OCI-LY1 (cell line): Measurements from ENCODE around the gene SHISA4.

Source experiments
- H2AFZ ChIP-seq: fragments of 200-600 bp; sonication (generic), shearing (Covaris generic); 2 replicates; pipeline ENCODE4 v1.6.0; 2014; ENCODE audit warnings: antibody characterized with exemption, mild to moderate bottlenecking, low read length
- H3F3A ChIP-seq: fragments of 200-600 bp; sonication (generic), shearing (Covaris generic); 2 replicates; pipeline ENCODE4 v1.6.0; 2014; ENCODE audit warnings: mild to moderate bottlenecking, antibody characterized with exemption, low read length, moderate library complexity; ENCODE audit not compliant: insufficient read depth
- H3K27ac ChIP-seq: fragments of 200-600 bp; sonication (generic); 2 replicates; pipeline ENCODE4 v1.5.1; 2014; ENCODE audit warnings: low read length, mixed run types, mild to moderate bottlenecking, low read depth; ENCODE audit not compliant: poor library complexity, severe bottlenecking
- H3K27me3 ChIP-seq: fragments of 200-600 bp; sonication (generic); 2 replicates; pipeline ENCODE4 v1.6.0; 2014; ENCODE audit warnings: antibody characterized with exemption, mild to moderate bottlenecking, low read length, moderate library complexity; ENCODE audit not compliant: insufficient read depth
- H3K36me3 ChIP-seq: fragments of 200-600 bp; sonication (generic); 2 replicates; pipeline ENCODE4 v1.6.1; 2014; ENCODE audit warnings: mild to moderate bottlenecking, antibody characterized with exemption, low read length, moderate library complexity, mixed read lengths; ENCODE audit not compliant: insufficient read depth
- H3K4me1 ChIP-seq: fragments of 200-600 bp; sonication (generic); 2 replicates; pipeline ENCODE4 v1.5.1; 2014; ENCODE audit warnings: mild to moderate bottlenecking, low read length, moderate library complexity; ENCODE audit not compliant: insufficient read depth, severe bottlenecking
- H3K4me2 ChIP-seq: fragments of 200-600 bp; sonication (generic), shearing (Covaris generic); 2 replicates; pipeline ENCODE4 v1.6.1; 2014; ENCODE audit warnings: low read length
- H3K4me3 ChIP-seq: fragments of 200-600 bp; sonication (generic); 2 replicates; pipeline ENCODE4 v1.5.1; 2014; ENCODE audit warnings: low read length, low read depth, mild to moderate bottlenecking, mixed read lengths; ENCODE audit not compliant: poor library complexity, severe bottlenecking
- H3K79me2 ChIP-seq: fragments of 200-600 bp; shearing (Covaris generic); 2 replicates; pipeline ENCODE4 v1.6.1; 2016; ENCODE audit warnings: mixed run types, low read length, mixed read lengths; ENCODE audit not compliant: insufficient read depth
- H3K9ac ChIP-seq: fragments of 200-600 bp; sonication (generic), shearing (Covaris generic); 2 replicates; pipeline ENCODE4 v1.6.1; 2014; ENCODE audit warnings: mild to moderate bottlenecking, low read length, mixed read lengths
- H3K9me2 ChIP-seq: fragments of 200-600 bp; sonication (generic), shearing (Covaris generic); 2 replicates; pipeline ENCODE4 v1.6.1; 2014; ENCODE audit warnings: low read depth, mild to moderate bottlenecking, low read length, mixed read lengths
- H3K9me3 ChIP-seq: fragments of 200-600 bp; shearing (Covaris generic); 2 replicates; pipeline ENCODE4 v1.6.1; 2014; ENCODE audit warnings: low read length, mixed read lengths
- H4K20me1 ChIP-seq: fragments of 200-600 bp; sonication (generic), shearing (Covaris generic); 2 replicates; pipeline ENCODE4 v1.6.0; 2016; ENCODE audit warnings: mild to moderate bottlenecking, low read length; ENCODE audit not compliant: insufficient read depth
- EZH2 ChIP-seq: fragments of 200-600 bp; sonication (generic), shearing (Covaris generic); IDR thresholded peaks from 2 replicates; pipeline ENCODE4 v1.8.0; 2017; ENCODE audit warnings: borderline replicate concordance, mixed run types, mild to moderate bottlenecking, antibody characterized with exemption, low read length, moderate library complexity, mixed read lengths
- TF ChIP-seq, protein P1 (sequence below): fragments of 200-600 bp; sonication (generic), shearing (Covaris generic); IDR thresholded peaks from 2 replicates; pipeline ENCODE4 v1.5.1; 2017; ENCODE audit warnings: mild to moderate bottlenecking, antibody characterized with exemption, low read length, moderate library complexity, mixed read lengths

The SHISA4 gene

GRCh38 chr1:201861448-201861847 is 27.2 kb upstream of the SHISA4 start:
- Histone ChIP-seq H3K9ac (no peak overlapping the region), H3K79me2 (no peaks in the 10 kb centered on the region)

DNA sequence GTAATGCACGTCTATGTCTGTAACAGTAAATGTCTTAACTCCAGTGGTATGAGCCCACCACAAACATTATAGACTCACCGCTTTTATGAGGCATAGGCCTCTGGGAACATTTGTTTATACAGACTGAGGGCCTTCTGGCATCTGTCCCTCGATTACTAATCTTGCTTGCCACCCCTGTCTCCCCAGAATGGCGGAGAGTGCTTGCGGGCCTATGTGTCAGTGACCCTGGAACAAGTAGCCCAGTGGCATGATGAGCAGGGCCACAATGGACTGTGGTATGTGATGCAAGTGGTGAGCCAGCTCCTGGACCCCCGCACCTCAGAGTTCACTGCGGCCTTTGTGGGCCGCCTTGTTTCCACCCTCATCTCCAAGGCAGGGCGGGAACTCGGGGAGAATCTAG is 18.3 kb upstream of the SHISA4 start:
- H3K4me2 ChIP-seq: no peak overlapping the region
- H3K79me2 ChIP-seq: no peaks in the 10 kb centered on the region
- peaks cover 94% of the 10 kb centered on the region for H3K36me3 ChIP-seq
- no peaks in the 10 kb centered on the region for H3K9me2 ChIP-seq
- no peaks in the 10 kb centered on the region for H4K20me1 ChIP-seq
- no peak overlapping the region for H3K9ac ChIP-seq
- no peak overlapping the region for H3K27ac ChIP-seq
- no peaks in the 10 kb centered on the region for H3K9me3 ChIP-seq
- no peak overlapping the region for H3K4me3 ChIP-seq
- TF ChIP-seq EZH2: no peak
- TF ChIP-seq, protein P1, sequence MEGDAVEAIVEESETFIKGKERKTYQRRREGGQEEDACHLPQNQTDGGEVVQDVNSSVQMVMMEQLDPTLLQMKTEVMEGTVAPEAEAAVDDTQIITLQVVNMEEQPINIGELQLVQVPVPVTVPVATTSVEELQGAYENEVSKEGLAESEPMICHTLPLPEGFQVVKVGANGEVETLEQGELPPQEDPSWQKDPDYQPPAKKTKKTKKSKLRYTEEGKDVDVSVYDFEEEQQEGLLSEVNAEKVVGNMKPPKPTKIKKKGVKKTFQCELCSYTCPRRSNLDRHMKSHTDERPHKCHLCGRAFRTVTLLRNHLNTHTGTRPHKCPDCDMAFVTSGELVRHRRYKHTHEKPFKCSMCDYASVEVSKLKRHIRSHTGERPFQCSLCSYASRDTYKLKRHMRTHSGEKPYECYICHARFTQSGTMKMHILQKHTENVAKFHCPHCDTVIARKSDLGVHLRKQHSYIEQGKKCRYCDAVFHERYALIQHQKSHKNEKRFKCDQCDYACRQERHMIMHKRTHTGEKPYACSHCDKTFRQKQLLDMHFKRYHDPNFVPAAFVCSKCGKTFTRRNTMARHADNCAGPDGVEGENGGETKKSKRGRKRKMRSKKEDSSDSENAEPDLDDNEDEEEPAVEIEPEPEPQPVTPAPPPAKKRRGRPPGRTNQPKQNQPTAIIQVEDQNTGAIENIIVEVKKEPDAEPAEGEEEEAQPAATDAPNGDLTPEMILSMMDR: no peak
- no peaks in the 10 kb centered on the region for H3F3A ChIP-seq
- no peaks in the 10 kb centered on the region for H3K27me3 ChIP-seq
- no peak overlapping the region for H2AFZ ChIP-seq
- no peaks in the 10 kb centered on the region for H3K4me1 ChIP-seq

More at GRCh38 chr1:201861448-201861847, 27.2 kb upstream of the SHISA4 start:
- H3K4me1 ChIP-seq: no peaks in the 10 kb centered on the region
- H3K27ac ChIP-seq: no peak overlapping the region
- no peaks in the 10 kb centered on the region for H4K20me1 ChIP-seq
- TF ChIP-seq EZH2: no peak
- TF ChIP-seq, protein P1: no peak
- no peak overlapping the region for H3K4me3 ChIP-seq
- H3K4me2 ChIP-seq: no peak overlapping the region
- no peaks in the 10 kb centered on the region for H3K9me2 ChIP-seq
- no peaks in the 10 kb centered on the region for H3K9me3 ChIP-seq
- H3K27me3 ChIP-seq: no peaks in the 10 kb centered on the region
- no peak overlapping the region for H2AFZ ChIP-seq
- H3F3A ChIP-seq: no peaks in the 10 kb centered on the region
- H3K36me3 ChIP-seq: peaks cover 91% of the 10 kb centered on the region

GRCh38 chr1:201874672-201875071 is 14.0 kb upstream of the SHISA4 start:
- Histone ChIP-seq H3K9me2 (no peaks in the 10 kb centered on the region), H3K36me3 (peaks cover 79% of the 10 kb centered on the region), H2AFZ (no peak overlapping the region), H3K4me3 (no peak overlapping the region), H4K20me1 (no peaks in the 10 kb centered on the region), H3K79me2 (no peaks in the 10 kb centered on the region), H3K27ac (no peak overlapping the region), H3F3A (no peaks in the 10 kb centered on the region), H3K27me3 (no peaks in the 10 kb centered on the region), H3K4me2 (no peak overlapping the region), H3K9me3 (no peaks in the 10 kb centered on the region), H3K4me1 (no peaks in the 10 kb centered on the region), H3K9ac (no peak overlapping the region)
- TF ChIP-seq, protein P1: no peak
- no peak for TF ChIP-seq EZH2
